Right cardiac atrium (tissue), 5 donors: ENCODE data around the gene FAP. TPM values are rescaled to one million over a fixed set of nuclear protein-coding genes. Genes with fewer than 3 reads are reported as not detected.

Source experiments
- ATAC-seq, 2 donors: fragments of 200-7000 bp; cut with Tn5 transposase; one replicate each; pipeline versions ENCODE4 v1.8.0 to v1.9.1; 2020; ENCODE audit warnings: moderate library complexity in 2 of 2, mild to moderate bottlenecking in 1 of 2
- DNase-seq, 3 donors: peaks; one replicate each; pipeline ENCODE4 v3.0.0-alpha.2; 2020
- H3K27ac ChIP-seq: one replicate; pipeline ENCODE4 v1.5.1; 2013; ENCODE audit warnings: mild to moderate bottlenecking, low read length, control low read depth, moderate library complexity
- H3K27me3 ChIP-seq: one replicate; pipeline ENCODE4 v1.6.1; 2013; ENCODE audit not compliant: control insufficient read depth, insufficient read depth
- H3K4me1 ChIP-seq: one replicate; pipeline ENCODE4 v1.6.1; 2013; ENCODE audit warnings: low read length; ENCODE audit not compliant: control insufficient read depth, insufficient read depth
- H3K4me3 ChIP-seq: one replicate; pipeline ENCODE4 v1.5.1; 2013; ENCODE audit warnings: low read length, control low read depth
- H3K9me3 ChIP-seq: one replicate; pipeline ENCODE4 v1.6.1; 2013; ENCODE audit warnings: low read length; ENCODE audit not compliant: control insufficient read depth
- WGBS: extraction: QIAGEN DNeasy Blood & Tissue Kit; methylation state at CpG from one replicate; pipeline ENCODE4 v1.1.7; 2013; 5-methylcytosine and 5-hydroxymethylcytosine counted together
- intact Hi-C, 4 donors: fragments of 100-400 bp; cut with DNase I; formaldehyde crosslinking; loops; one replicate each; pipeline versions ENCODE4 v1.11.0 to v1.14.0; 2022 to 2023
- polyA plus RNA-seq: library from polyadenylated mRNA; stranded (reverse); fragments of 200-250 nt; gene quantifications from one replicate; pipeline ENCODE4 v1.2.3, GENCODE V29; 2013
- total RNA-seq, 4 donors: library from RNA; stranded (reverse); fragmentation: NEBNext Ultra II Directional; extraction: Animal tissue kit (Norgen Biotek cat#: 25700); gene quantifications; one replicate each; pipeline ENCODE4 v1.2.1, GENCODE V29; 2021
- donor health status: healthy with polysubstance abuse.
- donor health status: DM: no; HTN: yes; CAD: no.
- donor health status: DM: no; HTN: no; CAD: no.
- donor health status: DM: no; HTN: yes; CAD: no; lungs with severe emphysema.
- donor health status: DM: yes; HTN: yes; CAD: no.

FAP gene
- total and polyA plus RNA-seq, 5 donors: 0.29 to 0.97 (median 0.43) TPM

- DNase-seq: no peak
- Histone ChIP-seq H3K4me1 (no peaks in the 10 kb centered on the region), H3K9me3 (no peaks in the 10 kb centered on the region), H3K27ac (no peak overlapping the region), H3K27me3 (no peaks in the 10 kb centered on the region), H3K4me3 (no peak overlapping the region)
- intact Hi-C loops: no loop called here
- no peak for ATAC-seq
- 80% methylated on average over 6 of the region's 6 CpGs for WGBS
Measured at GRCh38 chr2:162159446-162159845, 83.8 kb downstream of the FAP start.

- intact Hi-C loops: no loop called here
- ATAC-seq (no peak), DNase-seq (no peak)
- Histone ChIP-seq H3K27ac (no peak overlapping the region), H3K27me3 (no peaks in the 10 kb centered on the region), H3K9me3 (no peaks in the 10 kb centered on the region), H3K4me3 (no peak overlapping the region), H3K4me1 (no peaks in the 10 kb centered on the region)
- WGBS: 72% methylated on average over 3 of the region's 3 CpGs
Measured at GRCh38 chr2:162156149-162156548, 87.1 kb downstream of the FAP start.

- no peaks in the 10 kb centered on the region for H3K27me3 ChIP-seq
- no peak for DNase-seq
- no peaks in the 10 kb centered on the region for H3K4me1 ChIP-seq
- no peaks in the 10 kb centered on the region for H3K9me3 ChIP-seq
- no peak overlapping the region for H3K4me3 ChIP-seq
- 85% methylated on average over 3 of the region's 3 CpGs for WGBS
- no peak for ATAC-seq
- intact Hi-C loops: no loop called here
- H3K27ac ChIP-seq: no peak overlapping the region
Measured at GRCh38 chr2:162155093-162155492, 88.2 kb downstream of the FAP start.

DNA sequence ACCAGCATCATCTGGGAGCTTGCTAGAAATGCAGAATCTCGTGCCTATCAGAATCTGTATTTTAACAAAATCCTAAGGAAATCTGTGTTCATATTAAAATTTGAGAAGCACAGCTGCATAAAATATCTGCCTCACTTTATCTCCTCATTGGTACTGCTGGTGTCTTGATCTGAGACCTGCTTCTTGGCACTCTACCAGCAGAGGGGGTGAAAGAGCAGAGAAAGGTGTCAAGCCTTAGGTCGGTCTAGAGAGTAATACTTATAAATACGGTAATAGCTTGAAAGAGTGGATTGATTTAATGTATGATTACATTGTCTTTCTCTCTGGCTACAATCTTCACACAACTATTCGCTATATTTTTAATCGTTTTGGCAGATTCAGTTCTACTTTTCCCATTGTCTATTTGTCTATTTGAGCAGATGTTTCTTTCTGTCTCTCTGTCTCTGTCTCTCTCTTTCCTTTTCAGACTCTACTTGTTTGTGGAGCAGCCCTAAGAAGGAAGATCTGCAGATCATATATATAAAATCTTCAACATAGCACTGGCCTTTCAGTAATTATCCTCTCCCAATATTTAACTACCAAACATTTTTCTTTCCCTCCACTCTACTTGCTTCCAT, 89.5 kb downstream of the FAP start:
- Histone ChIP-seq H3K27ac (no peak overlapping the region), H3K4me3 (no peak overlapping the region), H3K27me3 (no peaks in the 10 kb centered on the region), H3K4me1 (no peaks in the 10 kb centered on the region), H3K9me3 (no peaks in the 10 kb centered on the region)
- WGBS: 5% methylated on average over 5 of the region's 5 CpGs
- ATAC-seq (no peak), DNase-seq (peak in 1 of 3 donors; percentile 15)
- intact Hi-C loops: no loop called here

- 93% methylated on average over 3 of the region's 3 CpGs for WGBS
- H3K9me3 ChIP-seq: no peaks in the 10 kb centered on the region
Measured at GRCh38 chr2:162152147-162152546, 91.1 kb downstream of the FAP start, which contains the start of gene GCG. GCG (minus strand) TSS chr2:162152247; CDS start chr2:162149178, 3,069 bp downstream.

GRCh38 chr2:162149940-162150339, 93.3 kb downstream of the FAP start:
- DNase-seq (no peak), ATAC-seq (no peak)
- Histone ChIP-seq H3K27ac (no peak overlapping the region), H3K4me3 (no peak overlapping the region), H3K4me1 (no peaks in the 10 kb centered on the region), H3K9me3 (no peaks in the 10 kb centered on the region), H3K27me3 (no peaks in the 10 kb centered on the region)
- intact Hi-C loops: no loop called here
- 71% methylated on average over 8 of the region's 8 CpGs for WGBS

More at GRCh38 chr2:162152147-162152546, 91.1 kb downstream of the FAP start, which contains the start of gene GCG:
- no peaks in the 10 kb centered on the region for H3K4me1 ChIP-seq
- no peak within 1 kb of the TSS for H3K27ac ChIP-seq
- no peak for ATAC-seq
- H3K4me3 ChIP-seq: no peak within 1 kb of the TSS
- H3K27me3 ChIP-seq: no peaks in the 10 kb centered on the region
- no peak for DNase-seq
- intact Hi-C loops: no loop called here

DNA sequence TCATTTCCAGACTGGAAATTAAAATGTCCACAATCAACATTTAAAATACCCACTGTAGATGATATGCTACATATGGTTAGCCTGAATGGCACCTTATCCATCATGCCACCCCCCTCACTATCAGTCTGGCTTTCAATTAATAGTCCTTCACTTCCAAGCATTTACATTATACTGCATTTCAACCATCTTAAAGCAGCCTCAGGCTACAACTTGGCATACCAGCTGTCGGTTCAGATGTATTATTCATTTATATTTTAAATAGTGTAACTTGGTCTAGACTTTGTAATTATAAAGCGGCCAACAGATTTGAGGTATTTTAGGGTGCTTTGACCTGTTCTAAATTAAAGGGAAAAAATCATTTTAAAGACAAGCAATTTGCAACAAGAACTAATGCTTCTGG, 93.8 kb downstream of the FAP start:
- intact Hi-C loops: no loop called here
- Histone ChIP-seq H3K9me3 (no peaks in the 10 kb centered on the region), H3K27ac (no peak overlapping the region), H3K4me1 (no peaks in the 10 kb centered on the region), H3K4me3 (no peak overlapping the region), H3K27me3 (no peaks in the 10 kb centered on the region)
- ATAC-seq (no peak), DNase-seq (no peak)
- WGBS: 72% methylated on average over 2 of the region's 2 CpGs

GRCh38 chr2:162148956-162149355, 94.3 kb downstream of the FAP start:
- intact Hi-C loops: no loop called here
- H3K9me3 ChIP-seq: no peaks in the 10 kb centered on the region
- 71% methylated on average over 3 of the region's 3 CpGs for WGBS
- no peaks in the 10 kb centered on the region for H3K27me3 ChIP-seq
- no peak for ATAC-seq
- H3K4me1 ChIP-seq: no peaks in the 10 kb centered on the region
- DNase-seq: no peak
- H3K4me3 ChIP-seq: no peak overlapping the region
- no peak overlapping the region for H3K27ac ChIP-seq

DNA sequence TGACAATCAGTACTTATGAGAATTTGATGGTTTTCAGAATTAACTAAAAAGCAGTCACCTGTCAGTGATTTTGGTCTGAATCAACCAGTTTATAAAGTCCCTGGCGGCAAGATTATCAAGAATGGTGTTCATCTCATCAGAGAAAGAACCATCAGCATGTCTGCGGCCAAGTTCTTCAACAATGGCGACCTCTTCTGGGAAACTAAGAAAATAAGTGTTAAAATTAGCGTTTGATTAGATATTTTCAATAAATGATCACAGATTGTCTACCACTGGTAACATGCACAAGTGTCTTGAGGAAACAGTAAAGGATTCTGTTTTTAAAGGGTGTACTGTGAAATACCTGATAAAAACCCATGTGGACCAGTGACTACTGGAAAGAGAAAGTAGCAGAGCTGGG, 99.3 kb downstream of the FAP start:
- Histone ChIP-seq H3K4me3 (no peak overlapping the region), H3K9me3 (no peaks in the 10 kb centered on the region), H3K27ac (no peak overlapping the region), H3K4me1 (no peaks in the 10 kb centered on the region), H3K27me3 (no peaks in the 10 kb centered on the region)
- intact Hi-C loops: no loop called here
- no peak for ATAC-seq
- 79% methylated on average over 4 of the region's 4 CpGs for WGBS
- DNase-seq: no peak

DNA sequence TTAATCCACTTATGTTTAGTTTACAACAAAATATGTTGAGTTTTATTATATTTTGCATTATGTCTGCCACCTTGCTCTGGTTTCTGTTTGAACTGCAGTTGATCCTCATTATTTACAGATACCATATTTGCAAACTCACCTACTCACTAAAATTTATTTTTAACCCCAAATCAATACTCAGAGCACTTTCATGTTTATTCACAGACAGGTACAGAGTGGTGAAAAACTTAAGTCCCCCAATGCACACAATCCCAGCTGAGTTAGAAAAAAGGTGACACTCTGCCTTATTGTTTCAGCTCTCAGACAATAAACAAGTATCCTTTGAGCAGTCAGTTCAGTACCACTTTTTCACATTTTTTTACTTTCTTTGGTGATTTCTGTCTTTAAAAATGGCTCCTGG, 104.9 kb downstream of the FAP start:
- no peaks in the 10 kb centered on the region for H3K4me1 ChIP-seq
- no peak overlapping the region for H3K27ac ChIP-seq
- no peak overlapping the region for H3K4me3 ChIP-seq
- ATAC-seq (no peak), DNase-seq (no peak)
- no peaks in the 10 kb centered on the region for H3K27me3 ChIP-seq
- H3K9me3 ChIP-seq: no peaks in the 10 kb centered on the region
- intact Hi-C loops: no loop called here

DNA sequence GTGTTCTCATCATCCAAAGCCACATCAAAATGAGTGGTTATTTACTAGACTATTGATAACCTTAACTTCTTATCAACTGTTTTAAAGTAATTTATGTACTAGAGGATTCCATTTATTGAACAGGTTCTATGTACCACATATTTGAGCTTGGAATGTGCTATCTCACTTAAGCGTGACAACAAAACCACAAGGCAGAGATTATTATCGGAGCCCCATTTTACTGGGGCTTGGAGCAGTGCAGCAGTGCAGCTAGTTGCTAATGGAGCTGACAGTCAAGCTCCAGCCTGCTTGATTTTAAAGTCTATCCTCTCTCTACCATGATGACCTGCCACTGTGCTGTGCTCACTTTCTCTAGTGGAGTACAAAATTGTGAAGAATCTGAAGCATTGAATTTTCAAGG, 115.8 kb downstream of the FAP start:
- intact Hi-C loops: loop anchor here in 1 of 4 donors (2.0 kb wide), 1 partner anchor 119 kb away; no protein-coding TSS in a partner anchor
- no peak for ATAC-seq

DNA sequence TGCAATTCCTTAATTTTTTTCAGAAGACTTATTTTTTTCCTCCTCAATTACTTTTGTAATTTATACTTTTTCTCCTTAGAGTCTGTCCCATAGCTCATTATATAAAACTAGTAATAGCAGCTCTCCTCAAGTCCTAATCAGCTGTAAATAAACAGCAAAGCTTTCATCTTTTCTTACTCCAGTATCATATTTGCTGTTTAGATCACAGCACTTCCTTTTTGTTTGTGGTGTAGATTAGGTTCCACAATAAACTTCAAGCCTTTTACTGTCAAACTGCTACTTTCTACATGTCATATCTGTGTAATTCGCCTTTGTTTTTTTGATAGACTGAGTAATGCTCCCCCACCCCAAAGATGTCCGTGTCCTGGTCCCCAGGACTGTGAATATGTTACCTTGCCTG, 116.7 kb downstream of the FAP start:
- no peaks in the 10 kb centered on the region for H3K9me3 ChIP-seq
- intact Hi-C loops: loop anchor here in 1 of 4 donors (2.0 kb wide), 1 partner anchor 118 kb away; no protein-coding TSS in a partner anchor
- no peaks in the 10 kb centered on the region for H3K4me1 ChIP-seq
- DNase-seq: no peak
- no peak overlapping the region for H3K4me3 ChIP-seq
- WGBS: 79% methylated on average over 2 of the region's 2 CpGs
- no peak overlapping the region for H3K27ac ChIP-seq
- no peaks in the 10 kb centered on the region for H3K27me3 ChIP-seq
- no peak for ATAC-seq

More for the DNA sequence above, 115.8 kb downstream of the FAP start:
- WGBS: 92% methylated on average over 2 of the region's 2 CpGs
- H3K9me3 ChIP-seq: no peaks in the 10 kb centered on the region
- H3K27ac ChIP-seq: no peak overlapping the region
- no peak overlapping the region for H3K4me3 ChIP-seq
- H3K4me1 ChIP-seq: no peaks in the 10 kb centered on the region
- DNase-seq: no peak
- no peaks in the 10 kb centered on the region for H3K27me3 ChIP-seq
